ENCODE data around the gene LYPD1. TPM values are rescaled to one million over a fixed set of nuclear protein-coding genes. Genes with fewer than 3 reads are reported as not detected.

The LYPD1 gene
- total RNA-seq, 1 experiment from 2014 or later: 0.04 TPM

GRCh38 chr2:132604561-132604960 lies 65.4 kb downstream of the LYPD1 start:
- Histone ChIP-seq H3K36me3 (no peaks in the 10 kb centered on the region), H3K9me3 (replicated peaks) (no peaks in the 10 kb centered on the region), H3K4me1 (no peaks in the 10 kb centered on the region), H3K27me3 (no peaks in the 10 kb centered on the region), H3K4me3 (no peak overlapping the region), H3K27ac (no peak overlapping the region)
- DNase-seq: no peak

DNA sequence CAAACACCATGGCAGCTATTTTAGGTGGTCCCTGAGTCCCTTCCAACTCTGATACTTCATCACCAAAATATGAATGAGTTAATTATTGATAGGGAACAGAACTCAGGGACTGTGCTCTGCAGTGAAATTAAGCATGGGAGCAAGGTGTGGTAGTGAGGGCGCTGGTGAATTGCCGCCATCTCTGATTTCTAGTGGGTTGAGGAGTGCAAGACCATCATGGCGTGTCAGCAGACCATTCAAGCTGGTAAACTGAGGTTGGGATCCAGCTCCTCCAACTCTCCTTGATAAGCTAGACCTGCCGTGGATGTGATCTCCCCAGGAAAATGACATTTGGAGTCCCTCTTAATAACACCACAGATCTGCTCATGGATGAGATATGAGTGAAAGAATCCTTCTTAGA lies 70.4 kb downstream of the LYPD1 start:
- Histone ChIP-seq H3K27me3 (no peaks in the 10 kb centered on the region), H3K4me1 (no peaks in the 10 kb centered on the region), H3K9me3 (replicated peaks) (no peaks in the 10 kb centered on the region), H3K4me3 (no peak overlapping the region), H3K36me3 (no peaks in the 10 kb centered on the region), H3K27ac (no peak overlapping the region)
- DNase-seq: no peak

DNA sequence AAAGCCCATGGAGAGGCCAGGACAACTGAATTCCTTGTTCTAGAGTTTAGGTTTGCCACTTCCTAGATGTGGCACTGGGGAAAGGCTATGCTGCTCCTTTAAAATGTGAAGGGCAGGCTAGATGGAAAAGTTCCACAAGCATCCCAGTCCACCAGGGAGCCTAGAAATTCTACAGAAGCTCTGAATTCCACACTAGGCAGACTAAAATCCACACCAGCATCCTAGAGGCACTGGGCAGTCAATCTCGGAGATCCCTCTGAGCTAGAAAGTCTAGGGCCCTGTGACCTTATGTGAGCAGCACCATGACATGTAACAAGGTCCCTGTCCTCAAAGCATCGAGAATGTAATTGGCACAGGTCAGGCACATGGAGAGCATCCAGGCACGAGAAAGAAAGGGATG lies 71.5 kb downstream of the LYPD1 start:
- H3K4me3 ChIP-seq: no peak overlapping the region
- no peak for DNase-seq

DNA sequence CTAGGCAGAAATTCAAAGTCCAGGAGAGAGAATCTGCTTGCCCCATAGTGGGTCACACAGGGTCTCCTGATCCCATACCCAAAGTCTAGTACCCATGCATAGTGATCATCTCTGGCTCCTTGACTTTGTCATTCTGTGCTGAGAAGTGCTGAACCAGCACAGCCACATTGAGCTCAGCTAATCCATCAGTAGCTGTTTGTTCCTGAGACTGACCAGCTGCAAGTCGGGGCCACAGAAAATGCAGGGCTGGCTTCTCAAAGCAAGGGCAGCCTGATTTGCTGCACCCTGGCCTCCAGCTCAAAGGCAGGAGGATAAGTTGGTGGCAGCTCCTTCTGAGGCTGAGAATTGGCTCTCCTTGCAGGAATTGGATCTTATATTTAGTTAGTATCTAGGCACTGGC lies 72.2 kb downstream of the LYPD1 start:
- DNase-seq: no peak
- Histone ChIP-seq H3K4me1 (no peaks in the 10 kb centered on the region), H3K9me3 (replicated peaks) (no peaks in the 10 kb centered on the region), H3K27me3 (no peaks in the 10 kb centered on the region), H3K27ac (no peak overlapping the region), H3K4me3 (no peak overlapping the region), H3K36me3 (no peaks in the 10 kb centered on the region)

More for the DNA sequence above, 71.5 kb downstream of the LYPD1 start:
- Histone ChIP-seq H3K36me3 (no peaks in the 10 kb centered on the region), H3K4me1 (no peaks in the 10 kb centered on the region), H3K9me3 (replicated peaks) (no peaks in the 10 kb centered on the region), H3K27ac (no peak overlapping the region), H3K27me3 (no peaks in the 10 kb centered on the region)

GRCh38 chr2:132597166-132597565 lies 72.8 kb downstream of the LYPD1 start:
- Histone ChIP-seq H3K27ac (no peak overlapping the region), H3K4me1 (no peaks in the 10 kb centered on the region), H3K9me3 (replicated peaks) (no peaks in the 10 kb centered on the region), H3K4me3 (no peak overlapping the region), H3K36me3 (no peaks in the 10 kb centered on the region), H3K27me3 (no peaks in the 10 kb centered on the region)
- DNase-seq: no peak

DNA sequence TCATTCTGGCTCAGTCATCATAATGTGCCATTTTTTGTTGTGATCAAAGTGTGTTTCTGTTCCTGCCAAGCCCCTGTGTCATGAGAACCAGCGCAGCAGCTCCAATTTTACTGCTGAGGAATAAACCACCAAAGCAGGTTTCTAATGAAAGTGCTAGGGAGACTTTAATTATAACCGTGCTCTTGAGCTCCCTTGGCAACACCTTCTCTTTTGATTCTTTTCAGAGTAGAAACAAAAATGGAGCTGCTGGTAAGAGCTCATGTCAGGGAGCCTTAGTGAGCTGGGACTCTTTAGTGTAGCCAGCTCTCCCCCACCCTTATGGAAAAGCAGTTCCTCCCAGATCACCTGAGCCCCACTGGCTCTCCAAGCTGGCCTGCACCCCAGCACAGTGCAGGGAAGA lies 74.3 kb downstream of the LYPD1 start:
- Histone ChIP-seq H3K4me1 (no peaks in the 10 kb centered on the region), H3K4me3 (no peak overlapping the region), H3K9me3 (replicated peaks) (no peaks in the 10 kb centered on the region), H3K27me3 (no peaks in the 10 kb centered on the region), H3K27ac (no peak overlapping the region), H3K36me3 (no peaks in the 10 kb centered on the region)
- no peak for DNase-seq

DNA sequence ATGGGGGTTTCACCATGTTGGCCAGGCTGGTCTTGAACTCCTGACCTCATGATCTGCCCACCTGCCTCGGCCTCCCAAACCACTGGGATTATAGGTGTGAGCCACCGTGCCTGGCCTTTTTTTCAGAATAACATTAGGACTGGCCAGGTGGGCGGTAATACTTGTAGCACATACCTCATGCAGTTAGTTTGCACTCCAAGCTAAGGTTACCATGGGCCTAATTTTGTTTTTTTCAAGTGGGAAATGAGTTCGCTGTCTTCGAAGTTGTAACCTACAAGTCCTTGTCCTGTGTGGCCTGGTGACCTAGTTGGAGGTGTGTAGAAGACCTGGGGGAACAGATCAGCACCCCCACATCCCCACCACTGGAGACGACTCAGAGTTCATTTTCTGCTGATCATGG lies 74.8 kb downstream of the LYPD1 start:
- DNase-seq: no peak
- no peaks in the 10 kb centered on the region for H3K9me3 ChIP-seq (replicated peaks)
- H3K4me1 ChIP-seq: no peaks in the 10 kb centered on the region
- H3K27me3 ChIP-seq: no peaks in the 10 kb centered on the region
- H3K4me3 ChIP-seq: no peak overlapping the region
- no peak overlapping the region for H3K27ac ChIP-seq
- H3K36me3 ChIP-seq: no peaks in the 10 kb centered on the region
